ENCODE data around the gene DDX43. TPM values are rescaled to one million over a fixed set of nuclear protein-coding genes. Genes with fewer than 3 reads are reported as not detected.

The DDX43 gene
- total RNA-seq, 1 experiment from 2014 or later = 24.9 TPM

DNA sequence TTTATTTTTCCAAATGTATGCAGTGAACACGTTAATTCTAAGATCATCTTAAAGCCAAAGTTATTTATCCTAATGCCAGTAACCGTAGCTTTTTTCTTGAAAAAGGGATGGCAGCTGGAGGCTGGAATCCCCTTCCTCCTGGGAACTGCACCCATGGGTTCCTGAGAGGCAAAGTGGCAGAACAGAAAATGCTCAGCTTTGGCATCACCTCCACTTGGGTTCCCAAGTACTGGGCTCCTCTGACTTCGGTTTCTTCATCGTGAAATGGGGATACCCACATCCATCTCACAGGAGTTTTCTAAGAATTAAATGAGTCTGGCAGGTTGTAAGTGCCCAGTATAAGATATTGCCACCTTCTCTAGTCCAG lies 6.2 kb upstream of the DDX43 start:
- ATAC-seq (peak; percentile 55), DNase-seq (ENCODE audit: low read depth, low spot score) (no peak)
- TF ChIP-seq SIN3A (IDR thresholded peaks at IDR 0.05; ENCODE audit: borderline replicate concordance, insufficient read depth, low read depth, low read length) (no peak), REST (IDR thresholded peaks at IDR 0.05; ENCODE audit: insufficient read depth in 1 of 2, low read depth in 2 of 2, low read length in 1 of 2) (no peak), TCF7L2 (IDR thresholded peaks at IDR 0.05; ENCODE audit: low read depth, low read length) (no peak), POLR2AphosphoS5 (IDR thresholded peaks at IDR 0.05; ENCODE audit: low read depth, low read length) (no peak)
- TF ChIP-seq, protein P1, sequence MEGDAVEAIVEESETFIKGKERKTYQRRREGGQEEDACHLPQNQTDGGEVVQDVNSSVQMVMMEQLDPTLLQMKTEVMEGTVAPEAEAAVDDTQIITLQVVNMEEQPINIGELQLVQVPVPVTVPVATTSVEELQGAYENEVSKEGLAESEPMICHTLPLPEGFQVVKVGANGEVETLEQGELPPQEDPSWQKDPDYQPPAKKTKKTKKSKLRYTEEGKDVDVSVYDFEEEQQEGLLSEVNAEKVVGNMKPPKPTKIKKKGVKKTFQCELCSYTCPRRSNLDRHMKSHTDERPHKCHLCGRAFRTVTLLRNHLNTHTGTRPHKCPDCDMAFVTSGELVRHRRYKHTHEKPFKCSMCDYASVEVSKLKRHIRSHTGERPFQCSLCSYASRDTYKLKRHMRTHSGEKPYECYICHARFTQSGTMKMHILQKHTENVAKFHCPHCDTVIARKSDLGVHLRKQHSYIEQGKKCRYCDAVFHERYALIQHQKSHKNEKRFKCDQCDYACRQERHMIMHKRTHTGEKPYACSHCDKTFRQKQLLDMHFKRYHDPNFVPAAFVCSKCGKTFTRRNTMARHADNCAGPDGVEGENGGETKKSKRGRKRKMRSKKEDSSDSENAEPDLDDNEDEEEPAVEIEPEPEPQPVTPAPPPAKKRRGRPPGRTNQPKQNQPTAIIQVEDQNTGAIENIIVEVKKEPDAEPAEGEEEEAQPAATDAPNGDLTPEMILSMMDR (IDR thresholded peaks at IDR 0.05) = no peak
- no peaks in the 10 kb centered on the region for H3K36me3 ChIP-seq (ENCODE audit: control insufficient read depth, insufficient read depth, low read length)
- peaks cover 4% of the 10 kb centered on the region; the same call in 1 of the 2 replicates for H3K4me1 ChIP-seq (ENCODE audit: control insufficient read depth, insufficient read depth, low read length)
- peak overlapping the region; percentile 52 to 88 for H3K4me3 ChIP-seq (ENCODE audit: low read depth in 2 of 2, low read length in 2 of 2)
- intact Hi-C loops (cut with micrococcal nuclease; ENCODE audit: unreplicated experiment) = loop anchor here (2.0 kb wide), 1 partner anchor 102 kb away; no protein-coding TSS in a partner anchor
- in situ Hi-C loops (cut with HindIII; ENCODE audit: low pct_unique_long_range_greater_than_20kb, low sequenced_read_pairs) = no loop called here
- no peaks in the 10 kb centered on the region for H3K27me3 ChIP-seq (ENCODE audit: control insufficient read depth, insufficient read depth, low read length)
- CTCF ChIA-PET = interaction anchor here (0.6 to 1.7 kb wide), 6 partner anchors 9 to 772 kb away, joined by 3 to 8 read pairs (median 4); no protein-coding TSS in a partner anchor
- peak overlapping the region; percentile 87 for H3K27ac ChIP-seq (ENCODE audit: low read length)
- no peaks in the 10 kb centered on the region for H3K9me3 ChIP-seq (ENCODE audit: control insufficient read depth, insufficient read depth, low read depth, low read length)
- no TSS peak for BruUV-seq (replicated peaks)
- POLR2A ChIA-PET = interaction anchor here (0.5 to 0.8 kb wide), 2 partner anchors 60 to 65 kb away, joined by 7 to 11 read pairs; no protein-coding TSS in a partner anchor

GRCh38 chr6:73388800-73389512 lies 5.7 kb upstream of the DDX43 start:
- ATAC-seq (peak; percentile 93), DNase-seq (ENCODE audit: low read depth, low spot score) (peak; percentile 67)
- no peaks in the 10 kb centered on the region for H3K36me3 ChIP-seq (ENCODE audit: control insufficient read depth, insufficient read depth, low read length)
- no TSS peak for BruUV-seq (replicated peaks)
- peaks cover 8% of the 10 kb centered on the region; the same call in 1 of the 2 replicates for H3K4me1 ChIP-seq (ENCODE audit: control insufficient read depth, insufficient read depth, low read length)
- H3K27ac ChIP-seq (ENCODE audit: low read length) = peak overlapping the region; percentile 87
- ChIA-PET POLR2A (interaction anchor here (0.5 to 0.8 kb wide), 2 partner anchors 61 to 66 kb away, joined by 7 to 11 read pairs; no protein-coding TSS in a partner anchor), CTCF (interaction anchor here (0.5 to 1.7 kb wide), 9 partner anchors 10 to 1980 kb away, joined by 3 to 8 read pairs (median 4); no protein-coding TSS in a partner anchor)
- H3K4me3 ChIP-seq (ENCODE audit: low read depth in 2 of 2, low read length in 2 of 2) = peak overlapping the region; percentile 52 to 88
- H3K27me3 ChIP-seq (ENCODE audit: control insufficient read depth, insufficient read depth, low read length) = no peaks in the 10 kb centered on the region
- no peaks in the 10 kb centered on the region for H3K9me3 ChIP-seq (ENCODE audit: control insufficient read depth, insufficient read depth, low read depth, low read length)
- TF ChIP-seq, protein P1 (IDR thresholded peaks at IDR 0.05) = peak; percentile 98
- TF ChIP-seq SIN3A (IDR thresholded peaks at IDR 0.05; ENCODE audit: borderline replicate concordance, insufficient read depth, low read depth, low read length) = no peak
- TF ChIP-seq POLR2AphosphoS5 (IDR thresholded peaks at IDR 0.05; ENCODE audit: low read depth, low read length) = peak; percentile 59; the same call in 1 of the 2 replicates
- TF ChIP-seq REST (IDR thresholded peaks at IDR 0.05; ENCODE audit: insufficient read depth in 1 of 2, low read depth in 2 of 2, low read length in 1 of 2) = no peak; a peak in 1 of 4 replicates
- TF ChIP-seq TCF7L2 (IDR thresholded peaks at IDR 0.05; ENCODE audit: low read depth, low read length) = 0 out of 2 replicates have a peak, but pooled peaks have one; percentile 33
- in situ Hi-C loops (cut with HindIII; ENCODE audit: low pct_unique_long_range_greater_than_20kb, low sequenced_read_pairs) (no loop called here), intact Hi-C loops (cut with micrococcal nuclease; ENCODE audit: unreplicated experiment) (loop anchor here (2.0 kb wide), 1 partner anchor 102 kb away; no protein-coding TSS in a partner anchor)

Data from Panc1 (cell line).